CD4-positive, alpha-beta T cell (primary cell): ENCODE data around the gene SNTG2. TPM values are rescaled to one million over a fixed set of nuclear protein-coding genes. Genes with fewer than 3 reads are reported as not detected.

ENCODE experiments used
- ATAC-seq: fragments of 200-7000 bp; cut with Tn5 transposase; one replicate; pipeline ENCODE4 v1.10.0; 2022; ENCODE audit warnings: mild to moderate bottlenecking; ENCODE audit not compliant: poor library complexity
- CTCF ChIA-PET: fragments of 350-600 bp; sonication (Branson Sonifier 250); formaldehyde crosslinking; loops from one replicate; lab custom pipeline; 2021; ENCODE audit warnings: antibody characterized with exemption, inconsistent platforms; lab: Charles Lee
- POLR2A ChIA-PET: fragments of 350-600 bp; sonication (Branson Sonifier 250); formaldehyde crosslinking; loops from one replicate; lab custom pipeline; 2021; ENCODE audit warnings: antibody characterized with exemption, inconsistent platforms; lab: Charles Lee
- DNase-seq, 14 experiments: peaks; one replicate each; pipeline ENCODE4 v3.0.0-alpha.2; 2013 to 2020; ENCODE audit warnings: mixed read lengths in 2 of 14
- H3K27ac ChIP-seq, 2 donors: one replicate each; pipeline versions ENCODE4 v1.5.1 to v1.7.0; 2013; ENCODE audit warnings: low read length in 2 of 2, low read depth in 1 of 2, mild to moderate bottlenecking in 1 of 2
- H3K27me3 ChIP-seq, 2 experiments: 1 replicate in 1 of 2; 2 replicates in 1 of 2; pipeline versions ENCODE4 v1.6.1 to v1.7.0; 2013; ENCODE audit warnings: low read length in 2 of 2, control low read depth in 1 of 2, mild to moderate bottlenecking in 1 of 2, moderate library complexity in 1 of 2; ENCODE audit not compliant: insufficient read depth in 2 of 2, control insufficient read depth in 1 of 2
- H3K36me3 ChIP-seq: one replicate; pipeline ENCODE4 v1.6.1; 2013; ENCODE audit warnings: low read length, control low read depth; ENCODE audit not compliant: insufficient read depth
- H3K4me1 ChIP-seq: one replicate; pipeline ENCODE4 v1.6.1; 2013; ENCODE audit warnings: low read length, control low read depth; ENCODE audit not compliant: insufficient read depth
- H3K4me3 ChIP-seq: one replicate; pipeline ENCODE4 v1.5.1; 2013; ENCODE audit warnings: mild to moderate bottlenecking, low read length, moderate library complexity
- H3K9me3 ChIP-seq, 2 experiments: 1 replicate in 1 of 2; 2 replicates in 1 of 2; pipeline versions ENCODE4 v1.6.1 to v1.7.0; 2013; ENCODE audit warnings: low read length in 2 of 2, mild to moderate bottlenecking in 2 of 2, control low read depth in 1 of 2, moderate library complexity in 1 of 2; ENCODE audit not compliant: control insufficient read depth in 1 of 2, insufficient read depth in 1 of 2
- H3K27ac Mint-ChIP-seq: one replicate; pipeline ENCODE4 v1.8.0; 2020; ENCODE audit warnings: mixed read lengths
- H3K27me3 Mint-ChIP-seq: one replicate; pipeline ENCODE4 v1.8.0; 2021; ENCODE audit warnings: mixed read lengths
- H3K36me3 Mint-ChIP-seq: one replicate; pipeline ENCODE4 v1.8.0; 2021; ENCODE audit warnings: low read depth, mixed read lengths
- H3K4me1 Mint-ChIP-seq: one replicate; pipeline ENCODE4 v1.8.0; 2021; ENCODE audit warnings: low read depth, mixed read lengths
- H3K4me3 Mint-ChIP-seq: one replicate; pipeline ENCODE4 v1.8.0; 2020; ENCODE audit warnings: mild to moderate bottlenecking, mixed read lengths
- H3K9me3 Mint-ChIP-seq: one replicate; pipeline ENCODE4 v1.8.0; 2020; ENCODE audit warnings: mixed read lengths
- CTCF ChIP-seq: fragments of 200-600 bp; IDR thresholded peaks from one replicate; pipeline ENCODE4 v1.8.0; 2022; ENCODE audit warnings: antibody characterized with exemption, mild to moderate bottlenecking
- intact Hi-C, 2 experiments: fragments of 100-400 bp; cut with DNase I in 1 of 2; cut with micrococcal nuclease in 1 of 2; formaldehyde crosslinking; loops; one replicate each; pipeline versions ENCODE4 v1.15.1 to v1.9.0; 2023 to 2025; cut with DNase I, micrococcal nuclease
- total RNA-seq, 174 experiments: library from RNA in 2 of 174; stranded (reverse) in 2 of 174; gene quantifications; one replicate each; pipeline ENCODE4 v1.2.3 and lab custom pipeline; 2021 to 2026

SNTG2 gene
- total RNA-seq, 2 experiments from 2014 or later: 1.1 to 1.5 TPM

- no peak for DNase-seq
- TF ChIP-seq CTCF: no peak
- CTCF ChIA-PET: no interaction called here
These were observed 211.6 kb downstream of the SNTG2 start for GRCh38 chr2:1162246-1162645.

GRCh38 chr2:1162768-1163584, 212.3 kb downstream of the SNTG2 start:
- no peaks in the 10 kb centered on the region for H3K27me3 Mint-ChIP-seq
- DNase-seq (peak in 12 of 14 experiments; percentile 11 to 66 (median 47)), ATAC-seq (peak; percentile 95)
- CTCF ChIA-PET: no interaction called here
- H3K27me3 ChIP-seq: no peaks in the 10 kb centered on the region
- peak overlapping the region; percentile 86 for H3K27ac Mint-ChIP-seq
- H3K36me3 Mint-ChIP-seq: no peaks in the 10 kb centered on the region
- intact Hi-C loops: loop anchor here in 1 of 2 experiments (10.0 kb wide), 1 partner anchor 392 kb away; no protein-coding TSS in a partner anchor
- no peaks in the 10 kb centered on the region for H3K36me3 ChIP-seq
- peaks cover 8% of the 10 kb centered on the region for H3K9me3 Mint-ChIP-seq
- no peak overlapping the region for H3K4me3 ChIP-seq
- TF ChIP-seq CTCF: no peak
- peaks cover 5 to 31% of the 10 kb centered on the region in 2 experiments for H3K9me3 ChIP-seq
- peak overlapping the region; percentile 66 for H3K4me3 Mint-ChIP-seq
- H3K4me1 ChIP-seq: peaks cover 40% of the 10 kb centered on the region
- POLR2A ChIA-PET: no interaction called here
- peaks cover 45% of the 10 kb centered on the region for H3K4me1 Mint-ChIP-seq
- H3K27ac ChIP-seq: peak overlapping the region; percentile 57 to 85

More at GRCh38 chr2:1162246-1162645, 211.6 kb downstream of the SNTG2 start:
- Histone ChIP-seq H3K9me3 (peaks cover 5 to 24% of the 10 kb centered on the region in 2 experiments), H3K4me1 (peaks cover 39% of the 10 kb centered on the region), H3K27me3 (no peaks in the 10 kb centered on the region), H3K36me3 (no peaks in the 10 kb centered on the region), H3K27ac (peak overlapping the region; percentile 57 to 85), H3K4me3 (no peak overlapping the region)
- peaks cover 45% of the 10 kb centered on the region for H3K4me1 Mint-ChIP-seq
- H3K27me3 Mint-ChIP-seq: no peaks in the 10 kb centered on the region
- no peak for ATAC-seq
- H3K27ac Mint-ChIP-seq: peak overlapping the region; percentile 86
- POLR2A ChIA-PET: no interaction called here
- no peak overlapping the region for H3K4me3 Mint-ChIP-seq
- H3K9me3 Mint-ChIP-seq: peaks cover 8% of the 10 kb centered on the region
- intact Hi-C loops: loop anchor here in 1 of 2 experiments (10.0 kb wide), 1 partner anchor 393 kb away; no protein-coding TSS in a partner anchor
- H3K36me3 Mint-ChIP-seq: no peaks in the 10 kb centered on the region

- no peaks in the 10 kb centered on the region for H3K27me3 ChIP-seq
- H3K4me1 Mint-ChIP-seq: peaks cover 54% of the 10 kb centered on the region
- peak overlapping the region; percentile 70 for H3K27ac Mint-ChIP-seq
- peaks cover 8% of the 10 kb centered on the region for H3K9me3 Mint-ChIP-seq
- H3K27ac ChIP-seq: no peak overlapping the region
- intact Hi-C loops: loop anchor here in 1 of 2 experiments (10.0 kb wide), 1 partner anchor 388 kb away; no protein-coding TSS in a partner anchor
- no peak overlapping the region for H3K4me3 Mint-ChIP-seq
- no peaks in the 10 kb centered on the region for H3K36me3 ChIP-seq
- CTCF ChIA-PET: no interaction called here
- H3K4me1 ChIP-seq: peaks cover 45% of the 10 kb centered on the region
- POLR2A ChIA-PET: no interaction called here
- H3K9me3 ChIP-seq: peaks cover 5 to 36% of the 10 kb centered on the region in 2 experiments
- DNase-seq (no peak), ATAC-seq (no peak)
- no peak overlapping the region for H3K4me3 ChIP-seq
- no peaks in the 10 kb centered on the region for H3K36me3 Mint-ChIP-seq
- H3K27me3 Mint-ChIP-seq: no peaks in the 10 kb centered on the region
- no peak for TF ChIP-seq CTCF
These were observed 216.3 kb downstream of the SNTG2 start for GRCh38 chr2:1166976-1167375.
